ENCODE results near the gene ELOB. TPM values are rescaled to one million over a fixed set of nuclear protein-coding genes. Genes with fewer than 3 reads are reported as not detected.

Gene ELOB
- total RNA-seq, 2 donors from 2014 or later = 318 to 496 TPM

- no peak overlapping the region for H3K4me3 ChIP-seq
- no peaks in the 10 kb centered on the region for H3K9me3 ChIP-seq
- TF ChIP-seq POLR2A (IDR thresholded peaks at IDR 0.05) = no peak
- TF ChIP-seq, protein P1, sequence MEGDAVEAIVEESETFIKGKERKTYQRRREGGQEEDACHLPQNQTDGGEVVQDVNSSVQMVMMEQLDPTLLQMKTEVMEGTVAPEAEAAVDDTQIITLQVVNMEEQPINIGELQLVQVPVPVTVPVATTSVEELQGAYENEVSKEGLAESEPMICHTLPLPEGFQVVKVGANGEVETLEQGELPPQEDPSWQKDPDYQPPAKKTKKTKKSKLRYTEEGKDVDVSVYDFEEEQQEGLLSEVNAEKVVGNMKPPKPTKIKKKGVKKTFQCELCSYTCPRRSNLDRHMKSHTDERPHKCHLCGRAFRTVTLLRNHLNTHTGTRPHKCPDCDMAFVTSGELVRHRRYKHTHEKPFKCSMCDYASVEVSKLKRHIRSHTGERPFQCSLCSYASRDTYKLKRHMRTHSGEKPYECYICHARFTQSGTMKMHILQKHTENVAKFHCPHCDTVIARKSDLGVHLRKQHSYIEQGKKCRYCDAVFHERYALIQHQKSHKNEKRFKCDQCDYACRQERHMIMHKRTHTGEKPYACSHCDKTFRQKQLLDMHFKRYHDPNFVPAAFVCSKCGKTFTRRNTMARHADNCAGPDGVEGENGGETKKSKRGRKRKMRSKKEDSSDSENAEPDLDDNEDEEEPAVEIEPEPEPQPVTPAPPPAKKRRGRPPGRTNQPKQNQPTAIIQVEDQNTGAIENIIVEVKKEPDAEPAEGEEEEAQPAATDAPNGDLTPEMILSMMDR (IDR thresholded peaks at IDR 0.05) = no peak
- TF ChIP-seq POLR2AphosphoS5 (IDR thresholded peaks at IDR 0.05) = no peak
- no peaks in the 10 kb centered on the region for H3K36me3 ChIP-seq
- intact Hi-C loops (cut with DNase I) = no loop called here
- WGBS = 91% methylated on average over 4 of the region's 4 CpGs
- no peaks in the 10 kb centered on the region for H3K27me3 ChIP-seq (replicated peaks; ENCODE audit: insufficient read depth)
- H3K27ac ChIP-seq = no peak overlapping the region
- no peak for DNase-seq (ENCODE audit: low spot score)
- no peaks in the 10 kb centered on the region for H3K4me1 ChIP-seq (replicated peaks)
Observed at GRCh38 chr16:2741168-2741567, 35.9 kb downstream of the ELOB start.

GRCh38 chr16:2740476-2740875 lies 36.6 kb downstream of the ELOB start:
- Histone ChIP-seq H3K27ac (no peak overlapping the region), H3K4me1 (replicated peaks) (no peaks in the 10 kb centered on the region), H3K4me3 (no peak overlapping the region), H3K27me3 (replicated peaks; ENCODE audit: insufficient read depth) (no peaks in the 10 kb centered on the region), H3K9me3 (no peaks in the 10 kb centered on the region), H3K36me3 (no peaks in the 10 kb centered on the region)
- TF ChIP-seq POLR2A (IDR thresholded peaks at IDR 0.05) (no peak), POLR2AphosphoS5 (IDR thresholded peaks at IDR 0.05) (no peak)
- TF ChIP-seq, protein P1 (IDR thresholded peaks at IDR 0.05) = no peak
- DNase-seq (ENCODE audit: low spot score) = no peak
- intact Hi-C loops (cut with DNase I) = no loop called here
- whole genome bisulfite sequencing = 93% methylated on average over 6 of the region's 6 CpGs

- TF ChIP-seq POLR2A (IDR thresholded peaks at IDR 0.05) = no peak
- TF ChIP-seq, protein P1 (IDR thresholded peaks at IDR 0.05) = no peak
- TF ChIP-seq POLR2AphosphoS5 (IDR thresholded peaks at IDR 0.05) = no peak
- no peaks in the 10 kb centered on the region for H3K4me1 ChIP-seq (replicated peaks)
- H3K9me3 ChIP-seq = no peaks in the 10 kb centered on the region
- intact Hi-C loops (cut with DNase I) = no loop called here
- no peak overlapping the region for H3K4me3 ChIP-seq
- no peak overlapping the region for H3K27ac ChIP-seq
- H3K27me3 ChIP-seq (replicated peaks; ENCODE audit: insufficient read depth) = no peaks in the 10 kb centered on the region
- WGBS = 54% methylated on average over 8 of the region's 8 CpGs
- no peaks in the 10 kb centered on the region for H3K36me3 ChIP-seq
- no peak for DNase-seq (ENCODE audit: low spot score)
Observed at GRCh38 chr16:2739625-2740430, 37.3 kb downstream of the ELOB start.

DNA sequence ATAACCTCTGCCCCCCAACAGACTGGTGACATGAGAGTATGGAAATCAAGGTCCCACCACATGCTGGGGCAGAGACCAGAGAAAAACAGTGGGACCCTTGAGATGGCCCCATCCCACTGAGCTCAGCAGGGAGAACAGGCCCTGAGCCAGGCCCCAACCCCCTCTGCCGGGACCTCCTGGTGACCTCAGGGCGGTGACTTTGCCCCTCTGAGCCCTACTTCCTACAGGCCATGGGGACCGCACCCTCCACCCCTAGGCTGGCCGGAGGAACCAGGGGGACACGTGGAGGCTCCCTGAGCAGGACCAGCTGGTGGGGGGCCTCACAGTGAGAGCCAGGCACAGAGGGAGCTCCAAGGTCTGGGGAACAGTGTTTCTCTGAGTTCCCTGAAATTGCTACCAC lies 38.5 kb downstream of the ELOB start:
- 68% methylated on average over 5 of the region's 5 CpGs for WGBS
- Histone ChIP-seq H3K4me3 (no peak overlapping the region), H3K9me3 (no peaks in the 10 kb centered on the region), H3K27me3 (replicated peaks; ENCODE audit: insufficient read depth) (no peaks in the 10 kb centered on the region), H3K27ac (no peak overlapping the region), H3K4me1 (replicated peaks) (no peaks in the 10 kb centered on the region), H3K36me3 (no peaks in the 10 kb centered on the region)
- intact Hi-C loops (cut with DNase I) = no loop called here
- DNase-seq (ENCODE audit: low spot score) = no peak
- TF ChIP-seq POLR2A (IDR thresholded peaks at IDR 0.05) = no peak
- TF ChIP-seq, protein P1 (IDR thresholded peaks at IDR 0.05) = no peak
- TF ChIP-seq POLR2AphosphoS5 (IDR thresholded peaks at IDR 0.05) = no peak

DNA sequence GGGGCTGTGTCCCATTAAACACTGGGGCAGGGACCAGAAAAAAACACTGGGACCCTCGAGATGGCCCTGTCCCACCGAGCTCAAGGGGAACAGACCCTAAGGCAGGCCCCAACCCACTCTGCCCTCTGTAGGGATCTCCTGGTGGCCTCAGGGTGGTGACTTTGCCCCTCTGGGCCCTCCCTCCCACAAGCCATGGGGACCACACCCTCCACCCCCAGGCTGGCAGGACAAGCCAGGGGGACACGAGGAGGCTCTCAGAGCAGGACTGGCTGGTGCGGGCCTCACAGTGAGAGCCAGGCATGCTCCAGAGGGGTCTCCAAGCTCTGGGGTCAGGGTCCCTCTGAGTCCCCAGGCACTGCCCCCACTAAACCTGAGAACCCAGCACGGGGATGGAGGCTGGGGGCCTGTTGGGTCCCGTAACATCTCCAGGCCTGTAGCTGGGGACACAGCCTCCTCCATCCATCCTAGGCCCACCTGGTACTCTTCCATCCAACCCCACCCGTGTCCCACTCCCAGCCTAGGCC lies 39.1 kb downstream of the ELOB start:
- DNase-seq (ENCODE audit: low spot score) = no peak
- 68% methylated on average over 7 of the region's 7 CpGs for WGBS
- no peak overlapping the region for H3K4me3 ChIP-seq
- no peaks in the 10 kb centered on the region for H3K9me3 ChIP-seq
- no peak overlapping the region for H3K27ac ChIP-seq
- TF ChIP-seq POLR2AphosphoS5 (IDR thresholded peaks at IDR 0.05) (no peak), POLR2A (IDR thresholded peaks at IDR 0.05) (no peak)
- TF ChIP-seq, protein P1 (IDR thresholded peaks at IDR 0.05) = no peak
- H3K36me3 ChIP-seq = no peaks in the 10 kb centered on the region
- H3K27me3 ChIP-seq (replicated peaks; ENCODE audit: insufficient read depth) = no peaks in the 10 kb centered on the region
- intact Hi-C loops (cut with DNase I) = no loop called here
- no peaks in the 10 kb centered on the region for H3K4me1 ChIP-seq (replicated peaks)
